Endometrial microvascular endothelial cells (primary cell): ENCODE results near the gene TMEM171. TPM values are rescaled to one million over a fixed set of nuclear protein-coding genes. Genes with fewer than 3 reads are reported as not detected.

Experiments used
- in situ Hi-C: cut with HindIII; loops from 2 replicates; pipeline ENCODE4 v1.10.0; 2017; ENCODE audit warnings: low sequenced_read_pairs, low pct_unique_long_range_greater_than_20kb; ENCODE audit errors: inconsistent ontology term
- total RNA-seq: library from RNA; depleted of rRNA; stranded (reverse); fragments of >200 nt; gene quantifications from one replicate; pipeline ENCODE4 v1.2.3, GENCODE V29; 2015; ENCODE audit errors: inconsistent ontology term

Gene TMEM171
- total RNA-seq, 1 donor from 2014 or later, result 11.8 TPM

- in situ Hi-C loops, result no loop called here
Measured at GRCh38 chr5:73117088-73117740, 3.2 kb upstream of the TMEM171 start.

- in situ Hi-C loops, result no loop called here
Measured at GRCh38 chr5:73118391-73118973, 1.9 kb upstream of the TMEM171 start.

GRCh38 chr5:73119451-73120157 lies 771 bp upstream of the TMEM171 start:
- in situ Hi-C loops, result no loop called here

GRCh38 chr5:73121119-73121463 lies 716 bp downstream of the TMEM171 start:
- in situ Hi-C loops, result no loop called here

GRCh38 chr5:73122875-73123810 lies 2.8 kb downstream of the TMEM171 start:
- in situ Hi-C loops, result no loop called here

- in situ Hi-C loops, result no loop called here
Measured at GRCh38 chr5:73125289-73125688, 4.9 kb downstream of the TMEM171 start.

- in situ Hi-C loops, result no loop called here
Measured at GRCh38 chr5:73126381-73126780, 6.0 kb downstream of the TMEM171 start.

- in situ Hi-C loops, result no loop called here
Measured at GRCh38 chr5:73126957-73127356, 6.6 kb downstream of the TMEM171 start.

GRCh38 chr5:73129143-73129542 lies 8.8 kb downstream of the TMEM171 start:
- in situ Hi-C loops, result no loop called here

- in situ Hi-C loops, result no loop called here
Measured at GRCh38 chr5:73130811-73131210, 10.4 kb downstream of the TMEM171 start.

- in situ Hi-C loops, result no loop called here
Measured at GRCh38 chr5:73131711-73132425, 11.5 kb downstream of the TMEM171 start.

GRCh38 chr5:73132759-73133158 lies 12.4 kb downstream of the TMEM171 start:
- in situ Hi-C loops, result no loop called here

GRCh38 chr5:73135021-73135420 lies 14.6 kb downstream of the TMEM171 start:
- in situ Hi-C loops, result no loop called here

- in situ Hi-C loops, result no loop called here
Measured at GRCh38 chr5:73135429-73136054, 15.2 kb downstream of the TMEM171 start.

GRCh38 chr5:73136055-73136562 lies 15.7 kb downstream of the TMEM171 start:
- in situ Hi-C loops, result no loop called here

GRCh38 chr5:73137563-73138530 lies 17.5 kb downstream of the TMEM171 start:
- in situ Hi-C loops, result no loop called here

GRCh38 chr5:73139485-73139884 lies 19.1 kb downstream of the TMEM171 start:
- in situ Hi-C loops, result no loop called here
